Spleen (tissue), 11 donors: ENCODE results near the gene FHL2. TPM values are rescaled to one million over a fixed set of nuclear protein-coding genes. Genes with fewer than 3 reads are reported as not detected.

Experiments used
- DNase-seq: peaks from one replicate; pipeline ENCODE4 v3.0.0-alpha.2; 2020
- H3K27ac ChIP-seq, 8 donors: fragments of 200-600 bp; sonication (generic) in 7 of 8; 1 replicate in 4 of 8; 2 replicates in 4 of 8; pipeline versions ENCODE4 v1.5.0 to v1.8.0; 2016 to 2021; ENCODE audit warnings: inconsistent platforms in 4 of 8, mild to moderate bottlenecking in 4 of 8, moderate library complexity in 1 of 8
- H3K27me3 ChIP-seq, 7 donors: fragments of 200-600 bp; sonication (generic) in 6 of 7; replicated peaks in 1 of 7; 1 replicate in 4 of 7; 2 replicates in 3 of 7; pipeline versions ENCODE4 v1.5.0 to v1.8.0; 2016 to 2021; ENCODE audit warnings: inconsistent platforms in 3 of 7, mild to moderate bottlenecking in 1 of 7
- H3K36me3 ChIP-seq, 6 donors: fragments of 200-600 bp; sonication (generic) in 5 of 6; 1 replicate in 4 of 6; 2 replicates in 2 of 6; pipeline versions ENCODE4 v1.5.0 to v1.8.0; 2016 to 2021; ENCODE audit warnings: inconsistent platforms in 2 of 6
- H3K4me1 ChIP-seq, 6 donors: fragments of 200-600 bp; sonication (generic) in 5 of 6; 1 replicate in 3 of 6; 2 replicates in 3 of 6; pipeline versions ENCODE4 v1.5.0 to v1.8.0; 2016 to 2021; ENCODE audit warnings: inconsistent platforms in 3 of 6
- H3K4me3 ChIP-seq, 8 donors: fragments of 200-600 bp; sonication (generic) in 7 of 8; 1 replicate in 4 of 8; 2 replicates in 4 of 8; pipeline versions ENCODE4 v1.5.0 to v1.8.0; 2016 to 2021; ENCODE audit warnings: inconsistent platforms in 4 of 8, mild to moderate bottlenecking in 4 of 8, moderate library complexity in 2 of 8
- H3K9me3 ChIP-seq, 8 donors: fragments of 200-600 bp; sonication (generic) in 7 of 8; 1 replicate in 4 of 8; 2 replicates in 4 of 8; pipeline versions ENCODE4 v1.5.0 to v1.8.0; 2016 to 2021; ENCODE audit warnings: inconsistent platforms in 4 of 8
- CTCF ChIP-seq, 11 experiments: fragments of 200-600 bp in 7 of 11; fragments of 450-650 bp in 4 of 11; sonication (generic) in 4 of 11; IDR thresholded peaks in 8 of 11; conservative IDR thresholded peaks in 3 of 11; 1 replicate in 7 of 11; 2 replicates in 4 of 11; pipeline versions ENCODE4 v1.4.0 to v1.8.0; 2016 to 2021; ENCODE audit warnings: antibody characterized with exemption in 11 of 11, inconsistent platforms in 4 of 11, mild to moderate bottlenecking in 1 of 11
- POLR2A ChIP-seq, 3 donors: fragments of 450-650 bp; IDR thresholded peaks; one replicate each; pipeline ENCODE4 v1.5.1; 2017; ENCODE audit warnings: antibody characterized with exemption in 3 of 3, mild to moderate bottlenecking in 1 of 3
- POLR2AphosphoS5 ChIP-seq, 3 donors: sonication (generic); formaldehyde crosslinking; IDR thresholded peaks; one replicate each; pipeline ENCODE4 v1.5.1; 2017; ENCODE audit warnings: antibody characterized with exemption in 3 of 3
- WGBS, 5 donors: extraction: QIAGEN DNeasy Blood & Tissue Kit in 3 of 5; methylation state at CpG; one replicate each; pipeline versions ENCODE4 v1.1.5 to v1.1.7; 2013 to 2018; 5-methylcytosine and 5-hydroxymethylcytosine counted together
- intact Hi-C: fragments of 100-400 bp; cut with DNase I; formaldehyde crosslinking; loops from one replicate; pipeline ENCODE4 v1.15.0; 2023; ENCODE audit warnings: low total_unique reads
- polyA plus RNA-seq, 3 donors: library from polyadenylated mRNA; stranded (reverse); fragments of 200-250 nt; gene quantifications; one replicate each; pipeline ENCODE4 v1.2.1, GENCODE V29; 2013
- total RNA-seq, 7 donors: library from RNA; depleted of rRNA in 3 of 7; stranded (reverse); fragments of >200 nt in 3 of 7; fragmentation: NEBNext Ultra II Directional in 4 of 7; extraction: Animal tissue kit (Norgen Biotek cat#: 25700) in 4 of 7; gene quantifications; one replicate each; pipeline versions ENCODE4 v1.1.0 to v1.2.1, GENCODE V29; 2016 to 2021
- donor health status: healthy with polysubstance abuse.
- donor health status: DM: no; HTN: no; CAD: no; lungs with moderate emphysema.
- donor health status: DM: no; HTN: no; CAD: no.
- donor health status: Bipolar disorder and iron deficiency.
- donor health status: healthy.
- donor health status: DM: no; HTN: no; CAD: no.
- donor health status: DM: yes; HTN: yes; CAD: no.

The FHL2 gene
- total and polyA plus RNA-seq, 10 donors = 6.8 to 27.4 (median 18.9) TPM

- no peak overlapping the region for H3K27ac ChIP-seq
- no peak for TF ChIP-seq POLR2A (IDR thresholded peaks at IDR 0.05)
- TF ChIP-seq POLR2AphosphoS5 (IDR thresholded peaks at IDR 0.05) = no peak
- no peak for TF ChIP-seq CTCF (IDR thresholded peaks at IDR 0.05 in 8 of 11, conservative IDR thresholded peaks at IDR 0.05 in 3 of 11)
- no peaks in the 10 kb centered on the region for H3K4me1 ChIP-seq
- intact Hi-C loops = no loop called here
- peaks cover 0 to 54% (median 0%) of the 10 kb centered on the region in 7 donors for H3K27me3 ChIP-seq
- no peaks in the 10 kb centered on the region for H3K9me3 ChIP-seq
- 63 to 84% (median 77%) methylated on average over 6 of the region's 6 CpGs for WGBS, 5 donors
- DNase-seq = no peak
- no peak overlapping the region for H3K4me3 ChIP-seq
- no peaks in the 10 kb centered on the region for H3K36me3 ChIP-seq
Measured at GRCh38 chr2:105409717-105410116, 10.9 kb upstream of the FHL2 start.

GRCh38 chr2:105407946-105408743 lies 9.3 kb upstream of the FHL2 start:
- intact Hi-C loops = no loop called here
- no peaks in the 10 kb centered on the region for H3K36me3 ChIP-seq

GRCh38 chr2:105406221-105406620 lies 7.4 kb upstream of the FHL2 start:
- peaks cover 0 to 33% (median 0%) of the 10 kb centered on the region in 7 donors for H3K27me3 ChIP-seq
- no peaks in the 10 kb centered on the region for H3K4me1 ChIP-seq
- H3K4me3 ChIP-seq = no peak overlapping the region
- intact Hi-C loops = no loop called here
- no peaks in the 10 kb centered on the region for H3K36me3 ChIP-seq
- H3K27ac ChIP-seq = no peak overlapping the region
- 60 to 84% (median 80%) methylated on average over 5 of the region's 5 CpGs for WGBS, 5 donors
- DNase-seq = no peak
- H3K9me3 ChIP-seq = no peaks in the 10 kb centered on the region
- TF ChIP-seq CTCF (IDR thresholded peaks at IDR 0.05 in 8 of 11, conservative IDR thresholded peaks at IDR 0.05 in 3 of 11) = no peak
- TF ChIP-seq POLR2AphosphoS5 (IDR thresholded peaks at IDR 0.05) = no peak
- TF ChIP-seq POLR2A (IDR thresholded peaks at IDR 0.05) = no peak

More at GRCh38 chr2:105407946-105408743, 9.3 kb upstream of the FHL2 start:
- H3K4me3 ChIP-seq = no peak overlapping the region
- no peaks in the 10 kb centered on the region for H3K9me3 ChIP-seq
- no peak for DNase-seq
- H3K27me3 ChIP-seq = peaks cover 0 to 42% (median 0%) of the 10 kb centered on the region in 7 donors
- no peak overlapping the region for H3K27ac ChIP-seq
- H3K4me1 ChIP-seq = no peaks in the 10 kb centered on the region
- no peak for TF ChIP-seq POLR2A (IDR thresholded peaks at IDR 0.05)
- no peak for TF ChIP-seq CTCF (IDR thresholded peaks at IDR 0.05 in 8 of 11, conservative IDR thresholded peaks at IDR 0.05 in 3 of 11)
- no peak for TF ChIP-seq POLR2AphosphoS5 (IDR thresholded peaks at IDR 0.05)
- 85 to 95% (median 88%) methylated on average over 7 of the region's 7 CpGs for WGBS, 5 donors

- Histone ChIP-seq H3K27me3 (peaks cover 0 to 30% (median 0%) of the 10 kb centered on the region in 7 donors), H3K4me1 (no peaks in the 10 kb centered on the region), H3K27ac (no peak overlapping the region), H3K36me3 (no peaks in the 10 kb centered on the region), H3K9me3 (no peaks in the 10 kb centered on the region), H3K4me3 (no peak overlapping the region)
- intact Hi-C loops = no loop called here
- no peak for TF ChIP-seq POLR2AphosphoS5 (IDR thresholded peaks at IDR 0.05)
- TF ChIP-seq CTCF (IDR thresholded peaks at IDR 0.05 in 8 of 11, conservative IDR thresholded peaks at IDR 0.05 in 3 of 11) = no peak
- no peak for TF ChIP-seq POLR2A (IDR thresholded peaks at IDR 0.05)
- no peak for DNase-seq
- 80 to 93% (median 81%) methylated on average over 4 of the region's 4 CpGs for WGBS, 5 donors
Measured at GRCh38 chr2:105405291-105405690, 6.4 kb upstream of the FHL2 start.
